Ectodermal cell (in vitro differentiated cells): ENCODE results near the gene SLC16A8.

ENCODE experiments used
- H3K27ac ChIP-seq: 2 replicates; pipeline ENCODE4 v1.7.0; 2013; ENCODE audit warnings: mild to moderate bottlenecking, low read depth, low read length; ENCODE audit not compliant: insufficient read depth, poor library complexity, severe bottlenecking
- H3K27me3 ChIP-seq: 2 replicates; pipeline ENCODE4 v1.7.0; 2013; ENCODE audit warnings: mild to moderate bottlenecking, low read length; ENCODE audit not compliant: insufficient read depth, control insufficient read depth, poor library complexity, severe bottlenecking
- H3K36me3 ChIP-seq: one replicate; pipeline ENCODE4 v1.7.0; 2013; ENCODE audit warnings: low read length; ENCODE audit not compliant: control insufficient read depth, insufficient read depth
- H3K4me1 ChIP-seq: one replicate; pipeline ENCODE4 v1.7.0; 2013; ENCODE audit warnings: low read length; ENCODE audit not compliant: control insufficient read depth, insufficient read depth
- H3K4me3 ChIP-seq: 2 replicates; pipeline ENCODE4 v1.7.0; 2013; ENCODE audit warnings: low read depth, low read length, control low read depth; ENCODE audit not compliant: insufficient read depth
- H3K9me3 ChIP-seq: 2 replicates; pipeline ENCODE4 v1.7.0; 2013; ENCODE audit warnings: mild to moderate bottlenecking, low read length, moderate library complexity; ENCODE audit not compliant: control insufficient read depth
- WGBS, 2 experiments: methylation state at CpG; one replicate each; pipeline ENCODE4 v1.1.7; 2013; ENCODE audit warnings: missing lambda C conversion rate in 2 of 2; 5-methylcytosine and 5-hydroxymethylcytosine counted together

SLC16A8 gene

DNA sequence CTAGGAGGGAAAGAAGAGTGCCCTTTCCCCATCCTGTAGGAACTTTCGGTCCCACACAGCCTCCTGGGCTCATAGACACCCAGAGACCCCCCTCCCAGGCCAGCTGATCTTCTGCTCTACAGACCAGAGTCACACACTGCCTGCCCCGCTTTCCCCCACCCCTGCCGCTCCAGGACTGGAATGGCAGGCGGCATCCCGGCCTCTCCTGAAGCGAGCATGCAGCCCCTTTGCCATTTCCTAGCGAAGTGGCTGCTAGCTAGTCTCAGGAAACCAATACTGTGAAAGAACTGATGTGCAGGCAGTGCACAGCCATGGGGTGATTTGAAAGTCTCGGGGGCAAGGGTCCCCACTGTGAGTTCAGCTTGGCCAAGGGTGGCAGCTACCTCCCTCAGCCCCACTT, 18.4 kb downstream of the SLC16A8 start:
- H3K36me3 ChIP-seq = peaks cover 5% of the 10 kb centered on the region
- WGBS, 2 experiments = 93 to 95% methylated on average over 8 of the region's 8 CpGs
- no peaks in the 10 kb centered on the region for H3K27me3 ChIP-seq
- H3K4me3 ChIP-seq = no peak overlapping the region
- no peak overlapping the region for H3K27ac ChIP-seq
- peaks cover 9% of the 10 kb centered on the region for H3K4me1 ChIP-seq
- no peaks in the 10 kb centered on the region for H3K9me3 ChIP-seq

DNA sequence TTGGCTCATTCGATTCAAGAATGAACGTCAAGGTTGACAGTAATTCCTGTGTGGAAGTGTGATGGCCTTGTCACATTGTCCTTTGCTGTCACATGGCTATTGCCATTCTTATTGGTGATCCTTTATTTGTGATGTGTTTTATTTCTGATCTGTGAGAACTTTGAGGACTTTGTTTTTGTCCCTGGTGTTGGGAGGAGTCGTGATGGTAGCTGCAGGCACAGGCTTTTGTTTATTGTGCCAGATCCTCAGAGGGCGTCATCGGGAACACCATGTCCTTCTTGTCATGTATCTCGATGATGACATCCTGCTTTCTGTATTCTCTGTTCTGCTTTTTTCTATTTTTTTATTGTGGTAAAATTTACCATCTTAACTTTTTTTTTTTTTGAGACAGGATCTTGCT, 21.2 kb downstream of the SLC16A8 start:
- H3K9me3 ChIP-seq = no peaks in the 10 kb centered on the region
- H3K4me3 ChIP-seq = no peak overlapping the region
- H3K4me1 ChIP-seq = peaks cover 2% of the 10 kb centered on the region
- no peaks in the 10 kb centered on the region for H3K27me3 ChIP-seq
- no peak overlapping the region for H3K27ac ChIP-seq
- WGBS, 2 experiments = 87 to 92% methylated on average over 6 of the region's 6 CpGs
- peaks cover 10% of the 10 kb centered on the region for H3K36me3 ChIP-seq

DNA sequence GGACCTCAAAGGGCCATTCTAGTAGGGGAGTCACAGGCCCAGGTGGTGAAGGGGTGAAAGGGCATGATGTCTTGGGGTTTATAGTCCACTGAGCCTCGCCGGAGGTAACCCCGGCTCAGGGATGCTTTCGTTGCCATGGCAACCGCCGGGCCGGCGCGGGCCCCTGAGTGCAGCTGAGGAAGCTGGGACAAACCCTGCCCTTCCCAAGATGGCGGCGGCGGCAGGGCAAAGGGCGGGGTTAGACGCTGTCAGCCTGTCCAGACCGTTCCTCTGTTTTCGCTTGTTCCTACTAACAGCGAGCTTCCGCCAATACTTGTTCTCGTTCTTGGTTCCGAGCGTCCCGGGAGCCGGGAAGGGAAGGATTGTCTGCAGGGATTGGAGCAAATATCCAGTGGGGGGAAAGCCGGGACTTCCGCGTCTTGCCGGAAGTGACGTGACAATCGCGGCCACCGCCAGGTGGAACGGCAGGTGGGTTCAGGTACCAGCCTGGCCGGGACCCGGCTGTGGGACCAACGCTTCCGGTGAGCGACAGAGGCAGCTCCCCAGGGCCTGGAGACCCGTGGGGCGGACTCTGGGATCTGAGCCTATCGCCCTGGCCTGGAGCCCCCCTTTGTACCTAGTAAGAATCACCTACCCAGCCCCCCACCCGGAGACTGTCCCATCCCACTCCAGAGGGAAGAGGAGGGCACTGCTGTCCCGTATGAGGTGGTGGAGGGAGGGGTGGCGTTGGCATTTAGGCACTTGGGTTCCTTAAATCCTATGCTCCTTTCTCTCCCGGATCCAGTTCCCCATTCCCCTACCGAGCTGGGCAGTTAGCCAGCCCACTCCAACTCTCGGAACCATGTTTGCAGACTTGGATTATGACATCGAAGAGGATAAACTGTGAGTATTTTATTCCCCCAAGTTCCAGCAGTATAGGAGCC, 26.8 kb downstream of the SLC16A8 start, which contains the start of gene PICK1:
PICK1 (plus strand) TSS at position 436 of the 923 bp plus-strand sequence; CDS start at position 842, 406 bp downstream.
- WGBS, 2 experiments = 5 to 6% methylated on average over 45 to 46 of the region's 47 CpGs

DNA sequence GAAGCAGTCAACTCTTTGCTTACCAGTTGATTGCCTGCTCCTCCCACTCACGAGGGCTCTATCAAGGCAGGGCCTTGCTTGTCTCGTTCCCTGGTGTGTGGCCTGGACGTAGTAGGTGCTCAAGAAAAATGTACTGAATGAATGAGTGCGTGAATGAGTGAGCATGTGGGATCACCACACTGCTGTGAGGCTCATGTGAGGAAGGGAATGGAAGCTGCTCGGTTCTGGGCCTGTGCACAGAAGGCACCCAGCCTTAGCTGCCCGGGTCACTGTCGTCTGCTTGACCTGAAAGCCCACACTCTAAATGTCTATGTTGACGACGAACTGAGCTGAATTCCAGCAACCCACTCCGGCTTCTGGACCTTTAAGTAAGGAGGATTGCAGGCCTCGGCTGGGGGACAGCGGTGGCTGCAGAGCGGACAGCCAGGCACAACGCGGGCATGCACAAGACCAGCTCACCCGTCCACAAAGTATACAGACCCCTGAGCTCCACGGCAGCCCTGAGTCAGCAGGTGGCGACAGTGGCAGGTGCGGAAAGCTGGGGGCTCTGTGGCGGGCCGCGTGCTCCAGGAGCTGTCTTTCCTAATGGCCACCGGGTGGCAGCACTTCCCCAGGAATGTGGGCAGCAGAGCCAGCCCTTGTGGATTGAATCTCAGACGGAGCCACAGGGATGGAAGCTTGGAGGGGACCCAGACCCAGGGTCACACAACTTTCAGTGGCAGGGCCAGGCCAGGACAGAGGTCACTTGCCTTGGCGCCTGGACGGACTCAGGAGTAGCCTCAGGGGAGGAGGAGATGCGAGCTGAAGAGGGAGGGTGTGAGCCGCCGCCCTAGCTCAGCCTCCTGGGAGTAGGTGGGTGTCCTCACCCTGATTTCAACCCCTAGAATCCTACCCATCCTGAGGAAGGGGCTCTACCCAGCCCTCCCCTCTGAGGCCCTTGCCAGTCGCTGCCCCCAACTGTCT, 31.8 kb downstream of the SLC16A8 start:
- Histone ChIP-seq H3K4me3 (no peak overlapping the region), H3K36me3 (no peaks in the 10 kb centered on the region), H3K4me1 (peaks cover under 1% of the 10 kb centered on the region), H3K9me3 (no peaks in the 10 kb centered on the region), H3K27ac (no peak overlapping the region), H3K27me3 (peaks cover 3% of the 10 kb centered on the region)
- 41 to 42% methylated on average over 30 of the region's 30 CpGs for WGBS, 2 experiments

More for the DNA sequence above, 26.8 kb downstream of the SLC16A8 start, which contains the start of gene PICK1:
- H3K27me3 ChIP-seq = peaks cover 3% of the 10 kb centered on the region
- no peaks in the 10 kb centered on the region for H3K9me3 ChIP-seq
- H3K4me3 ChIP-seq = peak within 1 kb of the TSS; percentile 58
- peak within 1 kb of the TSS; percentile 47 for H3K27ac ChIP-seq
- peaks cover 5% of the 10 kb centered on the region for H3K4me1 ChIP-seq
- H3K36me3 ChIP-seq = peaks cover 6% of the 10 kb centered on the region

DNA sequence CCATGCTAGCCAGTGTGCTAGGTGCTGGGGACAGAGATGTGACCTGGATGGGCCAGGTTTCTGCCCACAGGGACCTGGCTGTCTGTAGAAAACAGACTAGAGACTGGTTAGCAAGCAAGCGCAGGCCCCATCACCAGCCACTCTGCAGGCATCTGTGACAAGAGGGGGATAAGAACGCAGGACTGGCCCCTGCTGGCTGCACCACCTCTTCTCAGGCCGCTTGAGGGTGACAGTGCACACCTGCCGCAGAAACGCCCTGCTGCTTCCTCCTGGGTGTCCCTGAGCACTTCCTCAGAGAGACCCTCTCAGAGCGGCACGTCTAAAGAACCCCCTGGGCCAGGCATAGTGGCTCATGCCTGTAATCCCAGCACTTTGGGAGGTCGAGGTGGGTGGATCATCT, 32.7 kb downstream of the SLC16A8 start:
- Histone ChIP-seq H3K27me3 (peaks cover 3% of the 10 kb centered on the region), H3K36me3 (no peaks in the 10 kb centered on the region), H3K4me3 (no peak overlapping the region), H3K4me1 (peaks cover 8% of the 10 kb centered on the region), H3K27ac (no peak overlapping the region), H3K9me3 (no peaks in the 10 kb centered on the region)
- 82 to 88% methylated on average over 8 of the region's 8 CpGs for WGBS, 2 experiments

DNA sequence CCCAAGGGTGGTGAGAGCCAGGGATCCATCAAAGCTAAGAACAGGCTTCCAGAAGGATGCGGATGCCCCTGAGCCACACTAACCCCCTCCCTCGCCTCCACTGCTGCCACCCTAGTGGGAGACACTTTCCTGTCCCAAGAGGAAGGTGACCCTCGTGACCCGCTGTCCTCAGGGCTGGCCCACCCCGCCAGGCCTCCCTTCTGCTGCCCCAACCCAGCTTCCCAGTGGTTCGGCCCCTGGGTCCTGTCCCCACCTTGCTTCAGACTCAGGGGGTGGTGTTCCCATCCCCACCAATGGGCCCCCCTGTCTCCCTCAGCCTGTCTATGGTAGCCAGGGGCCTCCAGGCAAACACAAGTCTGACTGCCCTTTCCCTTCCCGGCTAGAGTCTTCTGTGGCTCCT, 33.3 kb downstream of the SLC16A8 start:
- Histone ChIP-seq H3K9me3 (no peaks in the 10 kb centered on the region), H3K4me3 (no peak overlapping the region), H3K36me3 (no peaks in the 10 kb centered on the region), H3K27me3 (peaks cover 3% of the 10 kb centered on the region), H3K4me1 (peaks cover 13% of the 10 kb centered on the region), H3K27ac (no peak overlapping the region)
- WGBS, 2 experiments = 94 to 96% methylated on average over 7 of the region's 7 CpGs

DNA sequence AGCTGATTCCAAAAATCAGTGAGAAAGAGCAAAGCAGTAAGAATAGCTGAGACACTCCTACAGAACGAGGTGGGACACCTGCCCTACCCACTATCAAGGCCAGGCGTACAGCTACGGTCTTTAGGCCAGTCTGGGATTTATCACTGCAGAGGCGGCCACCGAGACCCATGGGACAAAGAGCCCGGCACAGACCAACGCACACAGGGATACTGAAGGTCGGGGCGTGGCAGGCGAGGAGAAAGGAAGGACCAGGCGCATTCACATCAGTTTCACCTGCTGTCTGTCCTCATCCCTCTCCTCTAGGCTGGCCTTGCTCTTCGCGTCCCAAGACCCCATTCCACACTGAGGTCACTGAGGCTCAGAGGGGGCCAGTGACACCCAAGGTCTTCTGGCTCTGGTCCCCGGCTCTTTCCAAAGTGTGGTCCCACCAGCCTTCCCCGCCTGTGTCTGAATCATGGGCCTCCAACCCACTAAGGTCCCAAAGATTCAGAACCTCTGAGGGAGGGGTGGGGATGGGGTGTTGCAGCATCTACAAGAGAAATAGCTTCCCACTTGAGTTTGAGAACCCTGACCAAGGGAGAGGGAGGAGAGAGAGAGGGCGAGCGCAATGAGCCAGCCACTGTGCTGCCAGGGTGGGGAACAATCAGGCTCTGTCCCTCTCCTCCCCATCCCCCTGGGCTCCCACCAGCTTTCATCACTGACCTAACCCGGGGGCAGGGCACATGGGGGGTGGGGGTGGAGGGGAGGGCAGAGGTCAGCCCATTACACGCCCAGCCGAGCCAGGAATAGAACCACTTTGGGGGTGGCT, 34.0 kb downstream of the SLC16A8 start:
- 90 to 93% methylated on average over 19 of the region's 20 CpGs for WGBS, 2 experiments
- Histone ChIP-seq H3K27ac (no peak overlapping the region), H3K36me3 (no peaks in the 10 kb centered on the region), H3K4me3 (no peak overlapping the region), H3K4me1 (peaks cover 13% of the 10 kb centered on the region), H3K9me3 (no peaks in the 10 kb centered on the region), H3K27me3 (peaks cover 3% of the 10 kb centered on the region)

DNA sequence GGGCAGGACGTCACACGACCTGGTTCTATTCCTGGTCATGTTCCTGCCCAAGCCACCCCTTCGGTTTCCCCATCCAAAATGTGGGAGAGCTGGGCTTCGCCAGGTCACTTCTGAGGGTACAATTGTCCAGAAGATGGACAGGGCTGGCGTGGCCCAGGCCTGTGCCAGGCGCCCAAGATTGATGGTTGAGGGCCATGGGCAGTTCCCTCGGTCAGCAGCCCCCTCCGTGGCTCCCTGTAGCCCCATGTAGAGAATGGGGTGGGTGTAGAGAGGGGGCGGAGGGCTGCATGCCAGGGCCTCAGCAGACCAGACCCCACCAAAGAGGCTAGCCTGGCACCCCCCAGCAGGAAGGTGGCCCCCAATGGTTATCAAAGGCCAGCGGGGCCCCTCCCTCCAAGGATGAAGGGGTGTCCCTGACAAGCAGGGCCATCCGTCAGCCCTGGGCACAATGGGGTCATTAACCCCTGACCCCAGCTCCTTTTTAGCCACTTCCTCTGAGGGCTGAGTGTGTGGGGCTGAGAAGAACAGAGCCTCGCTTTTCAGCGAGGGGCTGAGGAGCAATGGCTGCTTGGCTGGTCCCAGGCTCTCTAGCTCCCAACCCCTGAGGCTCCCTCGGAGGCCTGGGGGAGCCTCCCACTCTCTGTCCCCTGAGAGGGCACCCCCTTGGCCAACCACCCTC, 37.8 kb downstream of the SLC16A8 start:
- Histone ChIP-seq H3K27me3 (no peaks in the 10 kb centered on the region), H3K27ac (peak overlapping the region; percentile 18), H3K4me3 (no peak overlapping the region), H3K9me3 (no peaks in the 10 kb centered on the region), H3K36me3 (no peaks in the 10 kb centered on the region), H3K4me1 (peaks cover 13% of the 10 kb centered on the region)
- WGBS, 2 experiments = 65 to 70% methylated on average over 14 of the region's 14 CpGs
